ENCODE results near the gene BABAM2. TPM values are rescaled to one million over a fixed set of nuclear protein-coding genes. Genes with fewer than 3 reads are reported as not detected.

The BABAM2 gene
- total RNA-seq, 1 experiment from 2014 or later, result 27.1 TPM

GRCh38 chr2:28219138-28219537 lies 328.6 kb downstream of the BABAM2 start:
- no CpG with 5 or more reads among the region's 4 CpGs for WGBS (ENCODE audit: extremely low coverage, insufficient read length, low lambda C conversion rate)
- H3K4me1 Mint-ChIP-seq, result no peaks in the 10 kb centered on the region

More at GRCh38 chr2:28219138-28219537, 328.6 kb downstream of the BABAM2 start:
- no peak overlapping the region for H3K4me3 Mint-ChIP-seq
- Histone ChIP-seq H3K79me1 (ENCODE audit: insufficient read depth, low read depth, low read length, poor library complexity, severe bottlenecking) (no peaks in the 10 kb centered on the region), H2AK5ac (ENCODE audit: insufficient read length, low read length) (no peak overlapping the region), H3K18ac (ENCODE audit: insufficient read length, low read depth, low read length) (no peak overlapping the region), H2BK5ac (ENCODE audit: insufficient read length, low read length) (no peak overlapping the region), H4K20me1 (ENCODE audit: control insufficient read depth, insufficient read depth, insufficient read length) (no peaks in the 10 kb centered on the region), H2BK20ac (ENCODE audit: low read depth, low read length, poor library complexity, severe bottlenecking) (no peak overlapping the region), H3K56ac (ENCODE audit: insufficient read length, low read depth, low read length) (no peak overlapping the region), H3K27ac (ENCODE audit: insufficient read length, low read depth, low read length) (no peak overlapping the region), H2AFZ (ENCODE audit: low read length) (no peak overlapping the region), H3K27me3 (ENCODE audit: insufficient read depth, low read length) (no peaks in the 10 kb centered on the region), H3K9me3 (ENCODE audit: control insufficient read depth, low read depth, low read length) (no peaks in the 10 kb centered on the region), H3K4me2 (ENCODE audit: insufficient read depth, insufficient read length, low read length) (no peak overlapping the region), H2BK120ac (ENCODE audit: low read depth, low read length, poor library complexity, severe bottlenecking) (no peak overlapping the region), H2BK15ac (ENCODE audit: low read depth, low read length) (no peak overlapping the region), H4K5ac (ENCODE audit: insufficient read length, low read depth, low read length) (no peak overlapping the region), H3T11ph (ENCODE audit: low read length) (no peak overlapping the region), H3K23me2 (ENCODE audit: insufficient read length, low read depth, low read length, poor library complexity, severe bottlenecking) (no peaks in the 10 kb centered on the region), H3K4me1 (ENCODE audit: insufficient read depth, low read length) (no peaks in the 10 kb centered on the region), H3K14ac (ENCODE audit: insufficient read depth, low read length) (no peak overlapping the region), H3K9ac (ENCODE audit: extremely low read depth, insufficient read length, low read length) (no peak overlapping the region), H3K79me2 (ENCODE audit: insufficient read depth, low read length) (no peaks in the 10 kb centered on the region), H4K91ac (ENCODE audit: insufficient read length, low read depth, low read length) (no peak overlapping the region), H3K23ac (ENCODE audit: insufficient read length, low read depth, low read length) (no peak overlapping the region), H4K8ac (replicated peaks; ENCODE audit: insufficient read length, low read depth, low read length) (no peak overlapping the region), H3K4ac (ENCODE audit: low read depth, low read length) (no peak overlapping the region), H2BK12ac (ENCODE audit: insufficient read length, low read depth, low read length) (no peak overlapping the region)
- no peaks in the 10 kb centered on the region for H3K36me3 Mint-ChIP-seq (ENCODE audit: insufficient read depth in 1 of 3, low read depth in 3 of 3)
- no peaks in the 10 kb centered on the region for H3K27me3 Mint-ChIP-seq (ENCODE audit: low read depth)
- DNase-seq, result no peak
- H3K9me3 Mint-ChIP-seq, result no peaks in the 10 kb centered on the region
- 0 out of 7 replicates have a peak overlapping the region, but pooled peaks of 1 of the 3 experiments have one; percentile 5 for H3K27ac Mint-ChIP-seq
- TF ChIP-seq CTCF (conservative IDR thresholded peaks at IDR 0.05), result no peak

All from H9 (cell line).